ENCODE measurements around the gene ZBTB33. TPM values are rescaled to one million over a fixed set of nuclear protein-coding genes. Genes with fewer than 3 reads are reported as not detected.

Gene ZBTB33
- total and polyA plus RNA-seq, 4 donors, result 6.1 to 18.1 (median 11.5) TPM

DNA sequence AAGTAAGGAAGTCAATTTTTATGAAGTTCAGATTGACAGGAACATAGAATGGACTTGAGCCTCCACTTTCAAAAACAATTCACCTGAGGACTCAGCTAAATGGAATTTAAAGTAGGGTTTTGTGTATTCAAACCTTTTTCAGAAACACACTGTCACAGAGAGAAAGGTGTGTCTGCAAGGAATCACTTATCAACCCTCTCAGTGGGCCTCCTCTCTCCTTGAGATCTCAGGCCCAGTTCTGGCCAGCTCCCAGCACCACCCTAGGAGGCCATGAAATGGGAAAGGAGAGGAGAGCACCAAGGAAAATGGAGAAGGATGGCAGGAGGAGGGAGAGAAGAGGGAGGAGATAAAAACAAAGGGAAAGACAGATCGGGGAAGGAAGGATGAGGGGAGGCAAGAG is 32.1 kb downstream of the ZBTB33 start:
- Histone ChIP-seq H3K27ac (ENCODE audit: low read depth in 1 of 2, low read length in 2 of 2) (no peak overlapping the region), H3K36me3 (ENCODE audit: control insufficient read depth in 4 of 4, insufficient read depth in 3 of 4, low read depth in 1 of 4, low read length in 3 of 4) (no peaks in the 10 kb centered on the region), H3K27me3 (ENCODE audit: control insufficient read depth in 4 of 4, insufficient read depth in 4 of 4, low read length in 3 of 4) (no peaks in the 10 kb centered on the region), H3K4me1 (ENCODE audit: control insufficient read depth in 4 of 4, insufficient read depth in 4 of 4, low read length in 3 of 4) (no peaks in the 10 kb centered on the region), H3K9me3 (ENCODE audit: control insufficient read depth in 4 of 4, low read length in 3 of 4) (no peaks in the 10 kb centered on the region), H3K9ac (ENCODE audit: low read depth in 1 of 2, low read length in 2 of 2) (no peak overlapping the region), H3K4me3 (ENCODE audit: low read depth in 1 of 3, low read length in 3 of 3) (no peak overlapping the region)
- no peak for DNase-seq (ENCODE audit: low spot score)
- TF ChIP-seq YY1 (IDR thresholded peaks at IDR 0.05) (no peak), EGR1 (IDR thresholded peaks at IDR 0.05; ENCODE audit: low read depth in 2 of 2) (no peak), RAD21 (IDR thresholded peaks at IDR 0.05) (no peak), SP1 (IDR thresholded peaks at IDR 0.05) (no peak), CTCF (IDR thresholded peaks at IDR 0.05; ENCODE audit: low read depth, low read length, missing input control) (no peak), RXRA (IDR thresholded peaks at IDR 0.05) (no peak)
- 96% methylated on average over 1 of the region's 1 CpG for WGBS

DNA sequence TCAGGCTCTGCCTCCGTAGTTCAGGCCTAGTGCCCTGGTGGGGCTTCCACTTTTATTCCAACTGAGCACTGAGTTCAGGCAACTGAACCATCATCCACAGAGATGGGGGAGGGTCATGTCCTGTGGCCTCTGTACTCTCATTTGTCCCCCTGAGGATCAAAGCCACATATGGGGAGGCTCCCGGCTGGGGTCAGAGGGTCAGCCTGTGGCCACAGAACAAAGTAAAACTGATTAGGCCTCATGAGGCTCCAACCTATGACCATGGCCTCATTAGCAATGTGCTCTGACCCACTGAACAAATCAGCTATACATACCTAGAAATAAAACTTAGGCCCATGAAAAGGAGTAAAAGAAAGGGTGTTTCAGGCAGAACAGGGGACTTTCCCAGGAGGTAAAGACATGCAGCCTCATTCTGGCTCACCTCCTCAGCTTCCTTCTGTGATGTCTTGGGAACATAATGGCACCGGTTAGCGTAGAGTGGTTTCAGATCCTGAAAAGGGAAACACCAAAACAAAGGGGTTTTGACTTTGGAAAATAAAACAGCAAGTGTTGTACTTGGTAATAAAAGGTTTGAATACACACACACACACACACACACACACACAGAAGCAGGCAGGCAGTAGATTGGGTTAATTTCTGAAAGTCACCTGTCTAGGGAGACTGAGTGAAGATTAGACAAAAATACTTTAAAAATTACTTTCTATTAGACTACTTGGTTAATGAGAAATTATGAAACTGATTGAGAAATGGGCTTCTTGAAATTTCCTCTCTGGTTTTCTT is 36.3 kb downstream of the ZBTB33 start:
- Histone ChIP-seq H3K27me3 (ENCODE audit: control insufficient read depth in 4 of 4, insufficient read depth in 4 of 4, low read length in 3 of 4) (no peaks in the 10 kb centered on the region), H3K4me1 (ENCODE audit: control insufficient read depth in 4 of 4, insufficient read depth in 4 of 4, low read length in 3 of 4) (no peaks in the 10 kb centered on the region), H3K27ac (ENCODE audit: low read depth in 1 of 2, low read length in 2 of 2) (no peak overlapping the region), H3K36me3 (ENCODE audit: control insufficient read depth in 4 of 4, insufficient read depth in 3 of 4, low read depth in 1 of 4, low read length in 3 of 4) (no peaks in the 10 kb centered on the region), H3K4me3 (ENCODE audit: low read depth in 1 of 3, low read length in 3 of 3) (no peak overlapping the region), H3K9me3 (ENCODE audit: control insufficient read depth in 4 of 4, low read length in 3 of 4) (no peaks in the 10 kb centered on the region), H3K9ac (ENCODE audit: low read depth in 1 of 2, low read length in 2 of 2) (no peak overlapping the region)
- TF ChIP-seq, protein P1, sequence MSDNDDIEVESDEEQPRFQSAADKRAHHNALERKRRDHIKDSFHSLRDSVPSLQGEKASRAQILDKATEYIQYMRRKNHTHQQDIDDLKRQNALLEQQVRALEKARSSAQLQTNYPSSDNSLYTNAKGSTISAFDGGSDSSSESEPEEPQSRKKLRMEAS (IDR thresholded peaks at IDR 0.05), result no peak
- TF ChIP-seq NR2F2 (IDR thresholded peaks at IDR 0.05) (no peak), HNF4A (conservative IDR thresholded peaks at IDR 0.05) (peak in 1 of 2 donors; percentile 11), FOXA1 (IDR thresholded peaks at IDR 0.05) (no peak)
- WGBS, result 92% methylated on average over 4 of the region's 4 CpGs
- DNase-seq (ENCODE audit: low spot score), result no peak

DNA sequence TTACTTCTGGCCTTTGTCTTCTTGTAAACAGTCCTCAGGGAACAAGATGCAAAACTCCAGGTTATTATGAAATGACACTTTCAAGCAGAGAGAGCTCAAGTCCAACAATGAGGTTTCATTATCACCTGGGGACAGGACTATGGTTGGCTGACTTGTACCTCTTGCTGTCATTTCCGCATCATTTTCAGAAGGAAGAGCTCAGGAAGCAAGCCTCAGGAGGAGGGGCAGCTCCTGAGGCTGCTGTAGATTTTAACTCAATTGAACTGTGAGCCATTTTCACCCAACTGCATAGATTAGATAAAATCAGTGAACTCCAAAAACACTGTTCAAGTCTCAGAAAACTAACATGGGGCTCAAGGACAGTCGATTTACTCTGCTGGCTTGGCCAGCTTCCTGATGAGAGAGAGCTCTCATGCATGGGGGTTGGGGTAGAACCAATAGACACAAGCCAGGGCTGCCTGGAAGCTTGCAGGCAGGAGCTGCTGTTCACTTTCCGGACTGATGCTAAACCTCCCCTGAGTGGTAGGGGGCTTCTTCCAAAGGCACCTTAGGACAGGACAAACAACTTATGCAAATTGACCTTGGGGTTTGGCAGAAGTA is 37.0 kb downstream of the ZBTB33 start:
- DNase-seq (ENCODE audit: low spot score), result no peak
- no peaks in the 10 kb centered on the region for H3K4me1 ChIP-seq (ENCODE audit: control insufficient read depth in 4 of 4, insufficient read depth in 4 of 4, low read length in 3 of 4)
- WGBS, result 60% methylated on average over 3 of the region's 3 CpGs
- H3K9ac ChIP-seq (ENCODE audit: low read depth in 1 of 2, low read length in 2 of 2), result no peak overlapping the region
- no peak overlapping the region for H3K4me3 ChIP-seq (ENCODE audit: low read depth in 1 of 3, low read length in 3 of 3)
- H3K27me3 ChIP-seq (ENCODE audit: control insufficient read depth in 4 of 4, insufficient read depth in 4 of 4, low read length in 3 of 4), result no peaks in the 10 kb centered on the region
- H3K9me3 ChIP-seq (ENCODE audit: control insufficient read depth in 4 of 4, low read length in 3 of 4), result no peaks in the 10 kb centered on the region
- no peak overlapping the region for H3K27ac ChIP-seq (ENCODE audit: low read depth in 1 of 2, low read length in 2 of 2)
- no peaks in the 10 kb centered on the region for H3K36me3 ChIP-seq (ENCODE audit: control insufficient read depth in 4 of 4, insufficient read depth in 3 of 4, low read depth in 1 of 4, low read length in 3 of 4)
- no peak for TF ChIP-seq RXRA (IDR thresholded peaks at IDR 0.05)
- no peak for TF ChIP-seq EGR1 (IDR thresholded peaks at IDR 0.05; ENCODE audit: low read depth in 2 of 2)
- no peak for TF ChIP-seq ATF3 (IDR thresholded peaks at IDR 0.05)
- no peak for TF ChIP-seq HNF4A (conservative IDR thresholded peaks at IDR 0.05)
- TF ChIP-seq SP1 (IDR thresholded peaks at IDR 0.05), result no peak
- no peak for TF ChIP-seq HNF4G (IDR thresholded peaks at IDR 0.05)
- no peak for TF ChIP-seq FOXA2 (IDR thresholded peaks at IDR 0.05)
- no peak for TF ChIP-seq RAD21 (IDR thresholded peaks at IDR 0.05)
- no peak for TF ChIP-seq JUND (IDR thresholded peaks at IDR 0.05)
- TF ChIP-seq YY1 (IDR thresholded peaks at IDR 0.05), result no peak
- TF ChIP-seq NR2F2 (IDR thresholded peaks at IDR 0.05), result no peak
- no peak for TF ChIP-seq GABPA (IDR thresholded peaks at IDR 0.05 in 1 of 2, conservative IDR thresholded peaks at IDR 0.05 in 1 of 2)
- no peak for TF ChIP-seq ZBTB33 (IDR thresholded peaks at IDR 0.05)
